Natural killer cell (primary cell): ENCODE results near the gene IL7R. TPM values are rescaled to one million over a fixed set of nuclear protein-coding genes. Genes with fewer than 3 reads are reported as not detected.

Source experiments
- ATAC-seq, 3 donors: fragments of 150-1000 bp in 2 of 3; fragments of 200-7000 bp in 1 of 3; cut with Tn5 transposase; 1 replicate in 1 of 3; 2 replicates in 2 of 3; pipeline ENCODE4 v1.10.0; 2021; ENCODE audit warnings: mild to moderate bottlenecking in 2 of 3, moderate library complexity in 2 of 3
- DNase-seq, 2 donors: peaks; one replicate each; pipeline versions ENCODE4 v3.0.0 to v3.0.0-alpha.2; 2013 to 2021; ENCODE audit warnings: mixed read lengths in 1 of 2
- H3K27ac ChIP-seq: one replicate; pipeline ENCODE4 v1.5.1; 2013; ENCODE audit warnings: mild to moderate bottlenecking, low read length
- H3K27me3 ChIP-seq: one replicate; pipeline ENCODE4 v1.6.1; 2013; ENCODE audit warnings: low read length; ENCODE audit not compliant: control insufficient read depth, insufficient read depth
- H3K36me3 ChIP-seq: one replicate; pipeline ENCODE4 v1.6.1; 2013; ENCODE audit warnings: low read length; ENCODE audit not compliant: control insufficient read depth, insufficient read depth
- H3K4me1 ChIP-seq: one replicate; pipeline ENCODE4 v1.6.1; 2013; ENCODE audit warnings: low read length; ENCODE audit not compliant: control insufficient read depth, insufficient read depth
- H3K4me3 ChIP-seq: one replicate; pipeline ENCODE4 v1.5.1; 2013; ENCODE audit warnings: low read length
- H3K9me3 ChIP-seq: one replicate; pipeline ENCODE4 v1.6.1; 2013; ENCODE audit warnings: low read length; ENCODE audit not compliant: control insufficient read depth, insufficient read depth
- H3K27ac Mint-ChIP-seq, 2 donors: one replicate each; pipeline ENCODE4 v1.8.0; 2022; ENCODE audit warnings: mild to moderate bottlenecking in 2 of 2, mixed read lengths in 2 of 2, moderate library complexity in 1 of 2
- H3K27me3 Mint-ChIP-seq, 2 donors: one replicate each; pipeline ENCODE4 v1.8.0; 2022; ENCODE audit warnings: low read depth in 2 of 2, mixed read lengths in 2 of 2
- H3K36me3 Mint-ChIP-seq: one replicate; pipeline ENCODE4 v1.8.0; 2022; ENCODE audit warnings: mixed read lengths
- H3K4me1 Mint-ChIP-seq, 2 donors: one replicate each; pipeline ENCODE4 v1.8.0; 2022; ENCODE audit warnings: mixed read lengths in 2 of 2
- H3K4me3 Mint-ChIP-seq: one replicate; pipeline ENCODE4 v1.8.0; 2022; ENCODE audit warnings: mild to moderate bottlenecking, moderate library complexity, mixed read lengths
- H3K9me3 Mint-ChIP-seq, 2 donors: one replicate each; pipeline ENCODE4 v1.8.0; 2022; ENCODE audit warnings: mixed read lengths in 2 of 2
- CTCF ChIP-seq: fragments of 200-600 bp; IDR thresholded peaks from one replicate; pipeline ENCODE4 v1.8.0; 2022; ENCODE audit warnings: antibody characterized with exemption
- WGBS: methylation state at CpG from one replicate; pipeline ENCODE4 v1.1.7; 2013; ENCODE audit warnings: missing lambda C conversion rate; ENCODE audit not compliant: insufficient coverage; 5-methylcytosine and 5-hydroxymethylcytosine counted together
- intact Hi-C: fragments of 100-400 bp; cut with micrococcal nuclease; formaldehyde crosslinking; loops from one replicate; pipeline ENCODE4 v1.14.2; 2022
- total RNA-seq, 4 donors: library from RNA; stranded (reverse); fragments of 120-200 nt in 1 of 4; gene quantifications; one replicate each; pipeline versions ENCODE4 v1.2.3 to v1.2.4, GENCODE V29; 2013 to 2022

Gene IL7R
- total RNA-seq, 3 donors from 2014 or later (not counting 1 experiment from before 2014, with no cell fraction given): 22.0 to 42.7 (median 30.4) TPM

GRCh38 chr5:35819026-35819425 is 37.7 kb upstream of the IL7R start:
- H3K27ac ChIP-seq: no peak overlapping the region
- WGBS: 100% methylated on average over 1 of the region's 2 CpGs
- H3K4me1 Mint-ChIP-seq: peaks cover 5 to 14% of the 10 kb centered on the region in 2 donors
- no peaks in the 10 kb centered on the region for H3K36me3 ChIP-seq
- no peaks in the 10 kb centered on the region for H3K36me3 Mint-ChIP-seq
- ATAC-seq (no peak), DNase-seq (no peak)
- no peaks in the 10 kb centered on the region for H3K9me3 Mint-ChIP-seq
- peaks cover 35% of the 10 kb centered on the region for H3K4me1 ChIP-seq
- H3K27me3 ChIP-seq: no peaks in the 10 kb centered on the region
- H3K27ac Mint-ChIP-seq: no peak overlapping the region
- no peak overlapping the region for H3K4me3 Mint-ChIP-seq
- H3K4me3 ChIP-seq: no peak overlapping the region
- peaks cover 0 to 5% of the 10 kb centered on the region in 2 donors for H3K27me3 Mint-ChIP-seq
- H3K9me3 ChIP-seq: no peaks in the 10 kb centered on the region
- no peak for TF ChIP-seq CTCF
- intact Hi-C loops: no loop called here

GRCh38 chr5:35819668-35820067 is 37.0 kb upstream of the IL7R start:
- DNase-seq (peak in 1 of 2 donors; percentile 46), ATAC-seq (no peak)
- Mint-ChIP-seq H3K4me3 (no peak overlapping the region), H3K36me3 (no peaks in the 10 kb centered on the region), H3K9me3 (no peaks in the 10 kb centered on the region), H3K27me3 (peaks cover 0 to 5% of the 10 kb centered on the region in 2 donors), H3K27ac (no peak overlapping the region), H3K4me1 (peaks cover 5 to 14% of the 10 kb centered on the region in 2 donors)
- Histone ChIP-seq H3K27me3 (no peaks in the 10 kb centered on the region), H3K27ac (peak overlapping the region; percentile 14), H3K4me3 (no peak overlapping the region), H3K9me3 (no peaks in the 10 kb centered on the region), H3K4me1 (peaks cover 35% of the 10 kb centered on the region), H3K36me3 (no peaks in the 10 kb centered on the region)
- TF ChIP-seq CTCF: no peak
- no CpG with 5 or more reads among the region's 1 CpG for WGBS
- intact Hi-C loops: no loop called here

- H3K4me3 ChIP-seq: no peak overlapping the region
- intact Hi-C loops: no loop called here
- WGBS: 34% methylated on average over 4 of the region's 4 CpGs
Observed at GRCh38 chr5:35820735-35821134, 36.0 kb upstream of the IL7R start.

More at GRCh38 chr5:35820735-35821134, 36.0 kb upstream of the IL7R start:
- no peak for TF ChIP-seq CTCF
- Histone ChIP-seq H3K27ac (peak overlapping the region; percentile 8), H3K4me1 (peaks cover 35% of the 10 kb centered on the region), H3K36me3 (no peaks in the 10 kb centered on the region), H3K9me3 (no peaks in the 10 kb centered on the region), H3K27me3 (no peaks in the 10 kb centered on the region)
- Mint-ChIP-seq H3K4me3 (no peak overlapping the region), H3K27me3 (peaks cover 0 to 5% of the 10 kb centered on the region in 2 donors), H3K27ac (no peak overlapping the region), H3K9me3 (no peaks in the 10 kb centered on the region), H3K4me1 (peaks cover 5 to 14% of the 10 kb centered on the region in 2 donors), H3K36me3 (no peaks in the 10 kb centered on the region)
- DNase-seq (peak in 1 of 2 donors; percentile 2), ATAC-seq (no peak)
